HG03558 (cell line): Measurements from ENCODE around the gene RNPS1.

Experiments
- ATAC-seq: cut with Tn5 transposase; IDR thresholded peaks from one replicate; pipeline ENCODE4 v1.9.1; 2021; ENCODE audit warnings: moderate number of reproducible peaks; ENCODE audit not compliant: unreplicated experiment; ENCODE audit errors: extremely low read depth

RNPS1 gene

DNA sequence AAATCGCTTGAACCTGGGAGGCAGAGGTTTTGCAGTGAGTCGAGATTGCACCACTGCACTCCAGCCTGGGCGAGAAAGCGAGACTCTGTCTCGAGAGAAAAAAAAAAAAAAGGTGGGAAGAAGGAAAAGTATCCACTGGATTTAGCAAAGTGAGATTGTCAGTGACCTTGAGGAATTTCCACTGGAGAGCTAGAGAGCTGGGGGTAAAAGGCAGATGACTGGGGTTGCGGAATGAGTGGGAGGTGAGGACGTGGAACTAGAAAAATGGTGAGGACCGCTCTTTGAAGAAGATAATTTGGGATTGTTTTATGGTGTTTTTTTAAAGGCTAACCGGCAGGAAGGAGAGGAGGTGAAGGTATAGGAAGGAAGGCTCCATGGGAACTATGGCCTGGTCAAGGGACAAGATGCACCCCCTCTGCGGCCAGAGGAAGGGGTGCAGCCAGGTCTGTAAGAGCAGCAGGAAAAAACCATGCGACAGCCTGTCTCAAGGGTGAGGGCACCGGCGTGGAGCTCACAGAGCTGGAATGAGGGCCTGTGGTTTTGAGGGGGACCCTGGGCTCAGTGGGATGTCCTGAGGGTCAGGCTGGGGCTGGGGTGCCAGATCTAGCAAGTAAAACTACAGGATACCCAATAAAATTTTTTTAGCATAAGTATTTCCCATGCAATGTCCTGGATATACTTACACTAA is 63.4 kb downstream of the RNPS1 start:
- no peak for ATAC-seq
